Kidney epithelial cell (primary cell): Measurements from ENCODE around the gene CACNA2D1. TPM values are rescaled to one million over a fixed set of nuclear protein-coding genes. Genes with fewer than 3 reads are reported as not detected.

Experiments used
- DNase-seq: peaks from one replicate; pipeline ENCODE4 v3.0.0-alpha.2; 2010; ENCODE audit warnings: low read depth
- H3K27me3 ChIP-seq: 2 replicates; pipeline ENCODE4 v1.6.0; 2011; ENCODE audit warnings: low read length; ENCODE audit not compliant: control insufficient read depth, insufficient read depth
- H3K36me3 ChIP-seq: 2 replicates; pipeline ENCODE4 v1.5.1; 2011; ENCODE audit warnings: low read length; ENCODE audit not compliant: control insufficient read depth, insufficient read depth
- H3K4me3 ChIP-seq: 2 replicates; pipeline ENCODE4 v1.5.1; 2011; ENCODE audit warnings: low read depth, mild to moderate bottlenecking, control low read depth, low read length
- CTCF ChIP-seq: IDR thresholded peaks from 2 replicates; pipeline ENCODE4 v1.5.1; 2011; ENCODE audit warnings: mild to moderate bottlenecking, moderate library complexity, low read length, control low read depth, inconsistent platforms; ENCODE audit not compliant: insufficient read depth, poor library complexity, severe bottlenecking
- total RNA-seq: library from RNA; depleted of rRNA; stranded (reverse); fragments of >200 nt; gene quantifications from 2 replicates; pipeline ENCODE4 v1.2.3, GENCODE V29; 2015

The CACNA2D1 gene
- total RNA-seq, 1 donor from 2014 or later, result 5.9 TPM

- Histone ChIP-seq H3K27me3 (no peaks in the 10 kb centered on the region), H3K36me3 (no peaks in the 10 kb centered on the region), H3K4me3 (no peak overlapping the region)
- TF ChIP-seq CTCF, result peak; percentile 53
- DNase-seq, result no peak
Observed at GRCh38 chr7:82044497-82045080, 399.0 kb downstream of the CACNA2D1 start.

- no peaks in the 10 kb centered on the region for H3K27me3 ChIP-seq
- no peak overlapping the region for H3K4me3 ChIP-seq
- no peak for TF ChIP-seq CTCF
- no peak for DNase-seq
- H3K36me3 ChIP-seq, result no peaks in the 10 kb centered on the region
Observed at GRCh38 chr7:82039621-82040020, 404.0 kb downstream of the CACNA2D1 start.

GRCh38 chr7:82036146-82036886 is 407.3 kb downstream of the CACNA2D1 start:
- no peak for DNase-seq
- Histone ChIP-seq H3K4me3 (no peak overlapping the region), H3K27me3 (no peaks in the 10 kb centered on the region), H3K36me3 (no peaks in the 10 kb centered on the region)
- no peak for TF ChIP-seq CTCF

- Histone ChIP-seq H3K27me3 (no peaks in the 10 kb centered on the region), H3K4me3 (no peak overlapping the region), H3K36me3 (no peaks in the 10 kb centered on the region)
- TF ChIP-seq CTCF, result no peak
- DNase-seq, result no peak
Observed at GRCh38 chr7:82035456-82035855, 408.1 kb downstream of the CACNA2D1 start.

GRCh38 chr7:82032901-82033300 is 410.7 kb downstream of the CACNA2D1 start:
- Histone ChIP-seq H3K4me3 (no peak overlapping the region), H3K27me3 (no peaks in the 10 kb centered on the region), H3K36me3 (no peaks in the 10 kb centered on the region)
- DNase-seq, result no peak
- TF ChIP-seq CTCF, result no peak
